Measurements from ENCODE around the gene RAB24.

- TF ChIP-seq CTCF (IDR thresholded peaks at IDR 0.05) (no peak), POLR2A (IDR thresholded peaks at IDR 0.05; ENCODE audit: low read depth) (no peak), POLR2AphosphoS5 (IDR thresholded peaks at IDR 0.05) (no peak)
Observed at GRCh38 chr5:177334155-177334551, 30.6 kb upstream of the RAB24 start.

Measured in esophagus muscularis mucosa (tissue), 3 donors.